HG03175 (cell line): ENCODE data around the gene TEX11.
"Not testable (repeated sequence)": the region's sequence is repeated elsewhere in the genome, so short reads cannot be mapped to it uniquely, and the experiment has no call there.

Source experiments
- ATAC-seq: cut with Tn5 transposase; IDR thresholded peaks from one replicate; pipeline ENCODE4 v1.9.1; 2021; ENCODE audit warnings: mild to moderate bottlenecking, moderate library complexity; ENCODE audit not compliant: unreplicated experiment

TEX11 gene

GRCh38 chrX:70762285-70762684 lies 146.2 kb downstream of the TEX11 start:
- ATAC-seq, result no peak

DNA sequence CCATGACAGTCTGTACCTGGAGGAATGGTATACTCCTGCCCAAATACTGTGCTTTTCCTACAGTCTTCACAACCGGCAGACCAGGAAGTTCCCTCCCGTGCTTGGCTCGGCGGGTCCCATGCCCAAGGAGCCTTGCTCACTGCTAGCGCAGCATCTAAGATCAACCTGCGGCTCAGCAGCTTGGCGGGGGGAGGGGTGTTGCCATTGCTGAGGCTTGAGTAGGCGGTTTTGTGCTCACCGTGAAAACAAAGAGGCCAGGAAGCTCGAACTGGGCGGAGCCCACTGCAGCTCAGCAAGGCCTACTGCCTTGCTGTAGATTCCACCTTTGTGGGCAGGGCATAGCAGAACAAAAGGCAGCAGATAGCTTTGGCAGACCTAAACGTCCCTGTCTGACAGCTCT lies 152.7 kb downstream of the TEX11 start:
- ATAC-seq, result no peak

DNA sequence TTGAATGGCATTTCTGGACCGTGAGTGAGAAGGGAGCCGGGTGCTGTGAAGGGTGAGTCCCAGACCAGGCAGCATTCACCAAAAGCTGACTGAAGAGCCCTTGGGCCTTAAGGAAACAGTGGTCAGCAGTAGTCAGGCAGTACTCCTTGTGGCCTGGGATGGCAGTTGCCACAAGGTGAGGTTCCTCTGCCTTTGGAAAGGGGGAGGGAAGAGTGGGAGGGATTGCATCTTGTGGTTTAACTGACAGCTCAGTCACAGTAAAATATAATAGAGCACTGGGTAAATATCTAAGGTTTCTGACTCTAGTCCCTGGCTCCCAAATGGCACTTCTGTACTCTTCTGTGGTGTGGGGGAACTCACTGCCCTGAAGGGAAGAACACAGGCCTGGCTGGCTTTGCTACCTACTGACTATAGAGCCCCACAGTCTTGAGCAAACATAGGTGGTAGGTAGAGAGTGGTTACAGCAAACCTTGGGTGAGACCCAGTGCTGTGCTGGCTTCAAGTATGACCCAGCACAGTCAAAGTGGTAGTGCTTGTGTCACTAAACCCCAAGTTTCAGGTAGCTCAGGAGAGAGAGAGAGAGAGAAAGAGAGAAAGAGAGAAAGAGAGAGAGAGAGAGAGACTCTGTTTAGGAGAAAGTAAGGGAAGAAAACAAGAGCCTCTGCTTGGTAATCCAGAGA lies 154.2 kb downstream of the TEX11 start:
- ATAC-seq, result no peak

DNA sequence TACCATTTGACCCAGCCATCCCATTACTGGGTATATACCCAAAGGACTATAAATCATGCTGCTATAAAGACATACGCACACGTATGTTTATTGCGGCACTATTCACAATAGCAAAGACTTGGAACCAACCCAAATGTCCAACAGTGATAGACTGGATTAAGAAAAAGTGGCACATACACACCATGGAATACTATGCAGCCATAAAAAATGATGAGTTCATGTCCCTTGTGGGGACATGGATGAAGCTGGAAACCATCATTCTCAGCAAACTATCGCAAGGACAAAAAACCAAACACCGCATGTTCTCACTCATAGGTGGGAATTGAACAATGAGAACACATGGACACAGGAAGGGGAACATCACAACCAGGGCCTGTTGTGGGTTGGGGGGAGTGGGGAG lies 174.7 kb downstream of the TEX11 start:
- not testable (repeated sequence) for ATAC-seq

DNA sequence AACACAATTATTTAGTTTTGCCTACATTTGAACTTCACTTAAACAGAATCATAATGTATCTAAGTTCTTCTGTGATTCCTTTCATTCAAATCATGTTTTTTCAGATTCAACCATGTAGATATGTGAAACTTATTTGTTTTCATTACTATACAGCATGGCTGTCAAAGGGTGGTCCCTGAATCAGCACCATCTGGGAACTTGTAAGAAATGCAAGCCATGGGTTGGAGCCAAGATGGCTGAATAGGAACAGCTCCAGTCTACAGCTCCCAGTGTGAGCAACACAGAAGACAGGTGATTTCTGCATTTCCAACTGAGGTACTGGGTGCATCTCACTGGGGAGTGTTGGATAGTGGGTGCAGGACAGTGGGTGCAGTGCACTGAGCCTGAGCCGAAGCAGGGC lies 180.6 kb downstream of the TEX11 start:
- ATAC-seq, result not testable (repeated sequence)

DNA sequence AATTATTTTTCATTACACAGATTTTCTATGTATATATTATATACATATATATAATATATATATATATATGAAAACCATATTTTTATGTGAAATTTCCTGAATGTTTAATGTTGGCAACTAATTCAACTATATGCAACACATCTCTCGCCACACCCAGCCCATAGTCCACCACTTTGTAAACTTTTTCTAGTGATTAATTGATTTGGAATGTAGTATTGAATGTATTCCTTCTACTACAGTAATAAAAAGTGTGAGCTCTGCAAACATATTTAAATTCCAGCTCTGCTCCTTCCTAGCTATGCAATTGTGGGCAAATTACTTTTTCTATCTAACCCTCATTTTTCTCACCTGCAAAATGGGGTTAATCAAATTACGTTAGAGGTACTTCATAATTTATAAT lies 187.8 kb downstream of the TEX11 start:
- ATAC-seq, result no peak

DNA sequence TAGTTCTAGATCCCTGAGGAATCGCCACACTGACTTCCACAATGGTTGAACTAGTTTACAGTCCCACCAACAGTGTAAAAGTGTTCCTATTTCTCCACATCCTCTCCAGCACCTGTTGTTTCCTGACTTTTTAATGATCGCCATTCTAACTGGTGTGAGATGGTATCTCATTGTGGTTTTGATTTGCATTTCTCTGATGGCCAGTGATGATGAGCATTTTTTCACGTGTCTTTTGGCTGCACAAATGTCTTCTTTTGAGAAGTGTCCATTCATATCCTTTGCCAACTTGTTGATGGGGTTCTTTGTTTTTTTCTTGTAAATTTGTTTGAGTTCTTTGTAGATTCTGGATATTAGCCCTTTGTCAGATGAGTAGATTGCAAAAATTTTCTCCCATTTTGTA lies 197.2 kb downstream of the TEX11 start:
- not testable (repeated sequence) for ATAC-seq

- no peak for ATAC-seq
Measured at GRCh38 chrX:70694339-70695122, 214.0 kb downstream of the TEX11 start.

GRCh38 chrX:70679455-70679854 lies 229.1 kb downstream of the TEX11 start:
- ATAC-seq, result not testable (repeated sequence)

DNA sequence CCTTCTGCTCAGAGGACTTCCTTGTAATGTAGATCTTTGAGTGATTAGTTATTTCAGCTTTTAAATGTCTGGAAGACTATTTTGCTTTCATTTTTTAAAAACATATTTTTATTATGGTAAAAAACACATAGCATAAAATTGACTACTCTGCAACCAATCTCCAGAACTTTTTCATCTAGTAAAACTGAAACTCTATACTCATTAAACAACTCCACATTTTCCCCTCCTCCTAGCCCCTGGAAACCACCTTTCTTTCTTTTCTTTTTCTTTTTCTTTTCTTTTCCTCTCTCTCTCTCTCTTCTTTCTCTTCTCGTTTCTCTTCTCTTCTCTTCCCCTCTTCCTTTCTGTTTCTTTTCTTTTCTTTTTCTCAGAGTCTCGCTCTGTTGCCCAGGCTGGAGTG lies 233.2 kb downstream of the TEX11 start:
- no peak for ATAC-seq

DNA sequence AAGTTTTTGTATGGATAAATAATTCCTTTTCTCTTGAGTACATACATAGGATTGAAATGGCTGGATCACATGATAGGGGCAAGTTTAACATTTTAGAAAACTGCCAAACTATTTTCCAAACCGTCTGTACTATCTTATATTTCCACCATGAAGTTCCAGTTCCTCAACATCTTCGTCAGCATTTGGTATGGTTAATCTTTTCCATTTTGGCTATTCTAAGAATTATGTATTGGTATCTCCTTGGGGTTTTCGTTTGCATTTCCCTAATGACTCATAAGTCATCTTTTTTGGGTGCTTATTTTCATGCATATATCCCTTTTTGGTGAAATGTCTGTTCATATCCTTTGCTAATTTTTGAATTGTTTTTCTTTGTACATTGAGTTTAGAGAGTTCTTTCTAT lies 236.2 kb downstream of the TEX11 start:
- no peak for ATAC-seq

- ATAC-seq, result no peak
Measured at GRCh38 chrX:70669120-70669519, 239.4 kb downstream of the TEX11 start.

- ATAC-seq, result no peak
Measured at GRCh38 chrX:70664726-70665125, 243.8 kb downstream of the TEX11 start.

DNA sequence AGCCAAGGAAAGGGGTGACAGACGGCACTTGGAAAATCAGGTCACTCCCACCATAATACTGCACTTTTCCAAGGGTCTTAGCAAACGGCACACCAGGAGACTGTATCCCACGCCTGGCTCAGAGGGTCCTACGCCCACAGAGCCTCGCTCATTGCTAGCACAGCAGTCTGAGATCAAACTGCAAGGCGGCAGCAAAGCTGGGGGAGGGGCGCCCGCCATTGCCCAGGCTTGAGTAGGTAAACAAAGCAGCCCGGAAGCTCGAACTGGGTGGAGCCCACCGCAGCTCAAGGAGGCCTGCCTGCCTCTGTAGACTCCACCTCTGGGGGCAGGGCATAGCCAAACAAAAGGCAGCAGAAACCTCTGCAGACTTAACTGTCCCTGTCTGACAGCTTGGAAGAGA lies 247.4 kb downstream of the TEX11 start:
- ATAC-seq, result not testable (repeated sequence)

DNA sequence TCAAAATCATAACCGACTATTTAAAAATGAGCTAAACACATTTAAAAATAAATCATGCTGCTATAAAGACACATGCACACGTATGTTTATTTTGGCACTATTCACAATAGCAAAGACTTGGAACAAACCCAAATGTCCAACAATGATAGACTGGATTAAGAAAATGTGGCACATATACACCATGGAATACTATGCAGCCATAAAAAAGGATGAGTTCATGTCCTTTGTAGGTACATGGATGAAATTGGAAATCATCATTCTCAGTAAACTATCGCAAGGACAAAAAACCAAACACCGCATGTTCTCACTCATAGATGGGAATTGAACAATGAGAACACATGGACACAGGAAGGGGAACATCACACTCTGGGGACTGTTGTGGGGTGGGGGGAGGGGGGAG lies 251.0 kb downstream of the TEX11 start:
- ATAC-seq, result not testable (repeated sequence)

GRCh38 chrX:70656304-70656703 lies 252.2 kb downstream of the TEX11 start:
- no peak for ATAC-seq

DNA sequence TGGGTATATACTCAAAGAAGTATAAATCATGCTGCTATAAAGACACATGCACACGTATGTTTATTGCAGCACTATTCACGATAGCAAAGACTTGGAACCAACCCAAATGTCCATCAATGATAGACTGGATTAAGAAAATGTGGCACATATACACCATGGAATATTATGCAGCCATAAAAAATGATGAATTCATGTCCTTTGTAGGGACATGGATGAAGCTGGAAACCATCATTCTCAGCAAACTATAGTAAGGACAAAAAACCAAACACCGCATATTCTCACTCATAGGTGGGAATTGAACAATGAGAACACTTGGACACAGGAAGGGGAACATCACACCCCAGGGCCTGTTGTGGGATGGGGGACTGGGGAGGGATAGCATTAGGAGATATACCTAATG lies 260.6 kb downstream of the TEX11 start:
- ATAC-seq, result not testable (repeated sequence)

DNA sequence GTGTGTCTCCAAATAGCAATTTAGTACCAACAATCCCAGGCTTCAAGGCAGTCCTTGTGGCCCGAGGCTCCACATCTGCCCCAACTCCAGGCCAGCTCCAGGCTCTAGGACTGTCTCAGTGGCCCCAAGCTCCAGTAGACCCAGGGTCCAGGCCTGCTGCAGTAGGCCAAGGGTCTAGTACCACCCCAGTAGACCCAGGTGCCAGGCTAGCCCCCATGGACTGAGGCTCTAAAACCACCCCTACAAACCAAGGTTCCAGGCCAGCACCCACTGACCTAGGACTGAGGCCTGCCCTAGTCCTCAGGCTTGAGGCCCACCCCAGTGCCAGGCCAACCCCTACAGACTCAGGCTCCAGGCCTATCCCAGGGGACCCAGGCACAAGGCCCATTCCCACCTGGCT lies 272.3 kb downstream of the TEX11 start:
- no peak for ATAC-seq

DNA sequence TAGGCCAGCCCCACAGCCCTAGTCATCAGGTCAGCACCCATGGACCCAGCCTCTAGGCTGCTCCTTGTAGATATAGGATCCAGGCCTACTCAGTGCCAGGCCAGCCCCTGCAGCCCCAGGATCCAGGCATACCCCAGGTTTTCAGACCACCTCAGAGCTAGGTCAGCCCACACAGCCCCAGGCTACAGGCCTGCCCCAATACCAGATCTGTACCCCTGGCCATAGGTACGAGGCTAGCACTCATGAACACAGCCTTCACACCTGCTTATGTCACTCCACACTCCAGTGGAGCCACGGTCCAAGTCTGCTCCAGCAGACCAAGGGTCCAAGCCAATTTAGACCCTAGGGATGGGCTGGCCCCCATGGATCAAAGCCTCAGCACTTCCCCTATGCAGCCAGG lies 272.8 kb downstream of the TEX11 start:
- ATAC-seq, result no peak

- ATAC-seq, result no peak
Measured at GRCh38 chrX:70635227-70635626, 273.3 kb downstream of the TEX11 start.

DNA sequence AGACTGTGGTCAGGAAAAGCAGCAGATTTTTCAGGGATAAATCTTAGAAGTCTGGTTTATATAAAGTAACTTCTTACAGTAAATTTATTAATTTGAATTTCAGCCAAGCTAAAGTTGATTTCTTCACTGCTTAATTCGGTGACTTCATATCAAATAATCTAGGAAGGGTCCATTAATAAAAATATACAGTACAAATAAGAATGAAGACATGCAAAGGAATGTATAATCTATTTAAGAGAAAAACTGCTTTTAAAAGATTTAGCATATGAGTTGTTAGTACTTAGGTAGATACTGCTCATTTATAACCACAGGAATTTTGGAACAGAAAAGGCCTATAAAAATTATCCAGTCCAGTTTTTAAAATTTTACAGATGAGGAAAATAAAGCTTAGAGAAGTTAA lies 286.8 kb downstream of the TEX11 start:
- ATAC-seq, result no peak

- no peak for ATAC-seq
Measured at GRCh38 chrX:70618467-70618866, 290.0 kb downstream of the TEX11 start.
